SK-N-DZ (cell line): ENCODE data around the gene RRAGB. TPM values are rescaled to one million over a fixed set of nuclear protein-coding genes. Genes with fewer than 3 reads are reported as not detected.
A peak's percentile ranks its signal among the peaks of the same experiment; 100 is the strongest.
"Not testable (repeated sequence)": the region's sequence is repeated elsewhere in the genome, so short reads cannot be mapped to it uniquely, and the experiment has no call there.

Experiments used
- DNase-seq: peaks from one replicate; pipeline ENCODE4 v3.0.0-alpha.2; 2015; ENCODE audit warnings: low spot score
- polyA plus RNA-seq, 2 experiments: library from polyadenylated mRNA; depleted of rRNA; stranded (reverse); fragments of >200 nt; gene quantifications; 2 replicates each; pipeline ENCODE4 v1.2.3, GENCODE V29; 2014

The RRAGB gene, protein sequence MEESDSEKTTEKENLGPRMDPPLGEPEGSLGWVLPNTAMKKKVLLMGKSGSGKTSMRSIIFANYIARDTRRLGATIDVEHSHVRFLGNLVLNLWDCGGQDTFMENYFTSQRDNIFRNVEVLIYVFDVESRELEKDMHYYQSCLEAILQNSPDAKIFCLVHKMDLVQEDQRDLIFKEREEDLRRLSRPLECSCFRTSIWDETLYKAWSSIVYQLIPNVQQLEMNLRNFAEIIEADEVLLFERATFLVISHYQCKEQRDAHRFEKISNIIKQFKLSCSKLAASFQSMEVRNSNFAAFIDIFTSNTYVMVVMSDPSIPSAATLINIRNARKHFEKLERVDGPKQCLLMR
- 10.7 and 11.7 TPM in 2 replicates for polyA plus RNA-seq (2014; cell fraction: cytosol; rRNA removed)
- polyA plus RNA-seq (2014; cell fraction: nucleus; rRNA removed) = 37.8 and 63.9 TPM in 2 replicates

DNA sequence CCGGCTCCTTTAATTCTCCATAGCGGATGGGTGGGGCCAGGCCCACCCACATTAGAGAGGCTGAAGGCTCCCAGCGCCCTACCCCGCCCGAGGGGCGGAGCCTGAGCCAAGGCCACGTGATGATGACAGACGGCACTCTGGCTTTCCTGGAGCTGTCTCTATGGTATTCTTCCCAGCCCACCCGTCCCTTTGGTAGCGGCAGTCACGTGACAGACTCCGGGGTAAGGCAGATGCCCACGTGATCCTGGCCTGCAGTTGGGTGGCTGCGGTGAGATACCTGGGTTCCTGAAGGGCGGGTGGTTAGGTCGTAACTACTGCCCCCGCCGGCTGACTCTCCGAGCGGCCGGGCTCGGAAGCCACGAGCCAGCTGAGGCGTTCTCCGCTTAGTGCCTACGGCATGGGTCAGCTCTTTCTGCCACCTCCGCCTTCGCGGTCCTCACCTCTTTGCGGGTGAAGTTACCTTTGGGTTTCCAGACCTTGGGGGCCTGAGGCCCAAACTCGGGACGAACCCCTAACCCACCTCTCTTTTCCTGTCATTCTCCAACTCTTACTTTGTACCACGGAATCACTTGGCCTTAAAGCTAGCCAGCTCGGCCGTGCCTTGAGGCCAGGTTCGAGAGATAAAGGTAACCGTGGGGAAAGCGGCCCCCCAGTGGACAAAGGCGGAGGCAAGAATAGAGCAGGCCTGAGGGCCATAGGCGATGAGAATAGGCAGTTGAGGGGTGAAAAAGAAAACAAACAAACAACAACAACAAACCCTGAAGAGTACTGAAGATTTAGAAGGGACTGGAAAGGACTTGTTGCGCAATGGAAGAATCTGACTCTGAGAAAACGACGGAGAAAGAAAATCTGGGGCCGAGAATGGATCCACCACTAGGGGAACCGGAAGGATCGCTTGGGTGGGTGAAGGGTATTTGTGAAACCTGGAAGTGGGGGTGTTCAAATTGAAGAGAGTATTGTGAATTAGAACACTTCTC, at the start of gene RRAGB:
Gene RRAGB, plus strand, starts transcription at position 229 of the 977 bp plus-strand sequence. Its CDS starts 579 bp downstream, at position 808.
- peak; percentile 94 for DNase-seq

DNA sequence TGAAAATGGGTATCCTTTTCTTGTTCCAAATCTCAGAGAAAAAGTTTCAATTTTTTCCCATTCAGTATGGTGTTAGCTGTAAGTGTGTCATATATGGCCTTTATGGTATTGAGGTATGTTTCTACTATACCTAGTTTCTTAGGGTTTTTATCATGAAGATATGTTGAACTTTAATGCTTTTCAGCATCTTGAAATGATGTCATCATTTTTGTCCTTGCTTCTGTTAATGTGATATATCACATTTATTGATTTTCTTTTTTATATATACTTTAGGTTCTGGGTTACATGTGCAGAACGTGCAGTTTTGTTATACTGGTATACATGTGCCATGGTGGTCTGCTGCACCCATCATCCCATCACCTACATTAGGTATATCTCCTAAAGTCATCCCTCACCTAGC, 49.5 kb upstream of the RRAGB start:
- DNase-seq = no peak

DNA sequence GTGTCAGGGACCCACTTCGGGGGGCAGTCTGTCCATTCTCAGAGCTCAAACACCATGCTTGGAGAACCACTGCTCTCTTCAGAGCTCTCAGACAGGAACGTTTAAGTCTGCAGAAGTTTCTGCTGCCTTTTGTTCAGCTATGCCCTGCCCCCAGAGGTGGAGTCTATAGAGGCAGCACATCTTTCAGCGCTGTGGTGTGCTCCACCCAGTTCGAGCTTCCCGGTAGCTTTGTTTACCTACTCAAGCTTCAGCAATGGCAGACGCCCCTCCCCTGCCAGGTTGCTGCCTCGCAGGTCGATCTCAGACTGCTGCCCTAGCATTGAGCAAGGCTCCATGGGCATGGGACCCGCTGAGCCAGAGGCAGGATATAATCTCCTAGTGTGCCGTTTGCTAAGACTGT, 29.0 kb upstream of the RRAGB start:
- not testable (repeated sequence) for DNase-seq

DNA sequence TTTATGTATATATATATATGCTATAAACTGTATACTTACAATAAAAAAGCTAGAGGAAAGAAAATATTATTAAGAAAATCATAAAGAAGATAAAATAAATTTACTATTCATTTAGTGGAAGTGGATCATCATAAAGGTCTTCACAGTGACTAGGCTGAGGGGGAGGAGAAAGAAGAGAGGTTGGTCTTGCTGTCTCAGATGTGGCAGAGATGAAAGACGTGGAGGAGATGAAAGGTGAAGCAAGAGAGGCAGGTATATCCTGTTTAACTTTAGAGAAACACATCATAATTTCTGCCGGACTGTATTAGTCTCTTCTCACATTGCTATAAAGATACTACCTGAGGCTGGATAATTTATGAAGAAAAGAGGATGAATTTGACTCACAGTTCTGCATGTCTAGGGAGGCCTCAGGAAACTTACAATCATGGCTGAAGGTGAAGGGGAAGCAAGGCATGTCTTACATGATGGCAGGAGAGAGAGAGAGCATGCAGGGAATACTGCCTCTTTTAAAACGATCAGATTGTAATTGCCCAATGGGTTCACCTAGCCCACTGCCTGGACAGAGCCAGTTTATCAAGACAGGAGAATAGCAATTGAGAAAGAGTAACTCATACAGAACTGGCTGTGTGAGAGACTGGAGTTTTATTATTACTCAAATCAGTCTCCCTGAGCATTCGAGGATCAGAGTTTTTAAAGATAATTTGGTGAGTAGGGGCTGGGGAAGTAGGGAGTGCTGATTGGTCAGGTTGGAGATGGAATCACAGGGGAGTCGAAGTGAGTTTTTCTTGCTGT, 22.1 kb upstream of the RRAGB start:
- DNase-seq = no peak

DNA sequence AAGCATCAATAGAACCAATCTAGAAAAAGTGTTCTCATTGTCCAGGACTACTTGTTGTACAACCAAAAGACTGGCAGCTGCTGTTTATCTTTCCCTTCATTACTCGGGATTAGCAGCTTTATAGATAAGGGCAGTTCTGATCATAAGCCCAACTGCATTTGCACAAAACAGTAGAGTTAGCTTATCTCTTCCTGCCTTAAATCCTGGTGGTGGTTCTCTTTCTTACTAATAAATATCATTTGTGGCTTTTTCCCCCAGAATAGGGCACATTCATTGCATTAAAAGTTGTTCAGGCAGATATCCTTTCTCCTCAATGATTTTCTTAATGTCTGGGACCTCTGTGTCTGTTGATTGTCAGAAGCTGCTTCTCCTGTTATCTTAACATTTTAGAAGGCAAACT, 20.2 kb upstream of the RRAGB start:
- no peak for DNase-seq

DNA sequence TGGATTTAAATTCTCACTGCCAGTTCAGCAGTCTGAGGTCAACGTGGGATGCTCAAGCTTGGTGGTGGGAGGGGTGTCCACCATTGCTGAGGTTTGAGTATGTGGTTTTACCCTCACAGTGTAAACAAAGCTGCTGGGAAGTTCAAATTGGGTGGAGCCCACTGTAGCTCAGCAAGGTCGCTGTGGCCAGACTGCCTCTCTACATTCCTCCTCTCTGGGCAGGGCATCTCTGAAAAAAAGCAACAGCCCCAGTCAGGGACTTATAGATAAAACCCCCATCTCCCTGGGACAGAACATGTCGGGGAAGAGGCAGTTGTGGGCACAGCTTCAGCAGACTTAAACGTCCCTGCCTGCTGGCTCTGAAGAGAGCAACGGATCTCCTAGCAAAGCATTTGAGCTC, 14.9 kb upstream of the RRAGB start:
- DNase-seq = no peak

DNA sequence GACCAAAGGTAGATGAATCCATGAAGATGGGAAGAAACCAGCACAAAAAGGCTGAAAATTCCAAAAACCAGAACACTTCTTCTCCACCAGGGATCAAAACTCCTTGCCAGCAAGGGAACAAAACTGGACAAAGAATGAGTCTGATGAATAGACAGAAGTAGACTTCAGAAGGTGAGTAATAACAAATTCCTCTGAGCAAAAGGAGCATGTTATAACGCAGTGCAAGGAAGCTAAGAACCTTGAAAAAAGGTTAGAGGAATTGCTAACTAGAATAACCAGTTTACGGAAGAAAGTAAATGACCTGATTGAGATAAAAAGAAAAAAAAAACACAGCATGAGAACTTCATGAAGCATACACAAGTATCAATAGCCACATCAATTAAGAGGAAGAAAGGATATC, 14.1 kb upstream of the RRAGB start:
- DNase-seq = not testable (repeated sequence)

DNA sequence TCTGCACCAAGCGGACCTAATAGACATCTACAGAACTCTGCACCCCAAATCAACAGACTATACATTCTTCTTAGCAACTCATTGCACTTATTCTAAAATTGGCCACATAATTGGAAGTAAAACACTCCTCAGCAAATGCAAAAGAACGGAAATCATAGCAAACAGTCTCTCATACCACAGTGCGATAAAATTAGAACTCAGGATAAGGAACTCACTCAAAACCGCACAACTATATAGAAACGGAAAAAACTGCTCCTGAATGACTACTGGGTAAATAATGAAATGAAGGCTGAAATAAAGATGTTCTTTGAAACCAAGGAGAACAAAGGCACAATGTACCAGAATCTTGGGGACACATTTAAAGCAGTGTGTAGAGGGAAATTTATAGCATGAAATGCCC, 12.5 kb upstream of the RRAGB start:
- not testable (repeated sequence) for DNase-seq

DNA sequence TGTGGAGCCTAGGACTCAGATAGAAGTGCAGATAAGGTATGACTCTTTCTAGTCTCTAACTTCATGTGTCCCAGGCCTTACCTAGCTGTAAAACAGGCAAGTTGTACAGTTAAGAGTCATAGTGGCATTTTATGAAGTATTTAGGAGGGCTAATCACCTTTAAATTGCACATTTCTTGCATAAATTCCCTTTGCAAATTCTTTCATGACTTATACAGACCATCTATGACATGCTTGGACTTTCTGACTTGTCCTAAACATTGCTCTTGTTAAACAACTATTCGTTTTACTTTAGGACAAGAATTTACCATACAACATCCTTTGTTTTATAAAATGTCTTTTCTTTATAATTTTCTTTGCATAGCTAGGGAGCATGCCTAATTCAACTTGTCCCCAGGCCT, 7.8 kb upstream of the RRAGB start:
- DNase-seq = no peak

DNA sequence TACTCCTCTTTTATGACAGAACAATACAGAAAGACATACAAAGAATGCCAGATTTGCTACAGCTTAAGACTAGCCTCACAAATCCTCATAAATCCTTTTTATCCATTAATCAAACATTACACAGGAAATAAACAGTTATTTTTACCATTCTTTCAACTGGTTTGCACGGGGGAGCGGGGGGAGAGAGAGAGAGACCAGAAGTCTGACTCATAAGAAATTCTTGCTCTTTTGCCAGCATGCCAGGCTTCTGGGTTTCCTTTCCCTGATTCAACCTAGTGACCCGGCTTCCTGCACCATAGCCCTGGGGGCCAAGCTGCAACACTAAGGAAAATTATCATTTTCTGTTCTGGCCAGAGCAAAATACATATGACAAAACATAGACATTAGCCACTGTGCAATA, 6.8 kb upstream of the RRAGB start:
- no peak for DNase-seq

DNA sequence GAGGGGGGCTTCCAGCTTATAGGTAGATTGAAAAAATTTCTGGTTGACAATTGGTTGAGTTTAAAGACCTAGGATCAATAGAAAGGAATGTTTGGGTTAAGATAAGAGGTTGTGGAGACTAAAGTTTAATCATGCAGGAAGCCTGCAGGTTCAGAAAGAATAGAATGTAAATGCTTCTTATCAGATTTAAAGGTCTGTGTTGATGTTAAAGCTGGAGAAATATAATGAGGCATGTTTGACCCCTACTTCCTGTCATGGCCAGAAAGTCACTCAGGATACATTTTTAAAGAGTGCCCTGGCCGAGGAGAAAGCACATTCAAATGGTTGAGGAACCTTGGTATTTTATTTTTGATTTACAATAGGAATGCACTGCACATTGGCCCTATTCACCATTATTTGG, 3.9 kb upstream of the RRAGB start:
- no peak for DNase-seq

DNA sequence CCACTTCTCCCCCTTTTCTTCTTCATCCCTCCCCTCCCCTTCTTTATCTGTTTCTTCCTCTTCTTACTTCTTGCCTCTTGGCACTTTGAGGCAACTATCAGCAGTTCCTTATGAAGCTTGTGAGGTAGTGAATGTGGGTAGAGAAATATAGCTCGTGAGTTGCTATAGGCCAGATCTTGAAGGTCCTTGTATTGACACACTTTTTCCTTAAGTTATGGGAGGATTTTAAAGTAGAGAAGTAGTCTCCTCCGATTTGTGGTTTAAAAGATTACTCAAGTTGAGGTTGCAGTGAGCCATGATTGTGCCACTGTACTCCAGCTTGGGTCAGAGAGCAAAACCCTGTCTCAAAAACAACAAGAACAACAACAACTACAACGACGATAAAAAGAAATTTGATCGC, 3.4 kb upstream of the RRAGB start:
- DNase-seq = no peak

DNA sequence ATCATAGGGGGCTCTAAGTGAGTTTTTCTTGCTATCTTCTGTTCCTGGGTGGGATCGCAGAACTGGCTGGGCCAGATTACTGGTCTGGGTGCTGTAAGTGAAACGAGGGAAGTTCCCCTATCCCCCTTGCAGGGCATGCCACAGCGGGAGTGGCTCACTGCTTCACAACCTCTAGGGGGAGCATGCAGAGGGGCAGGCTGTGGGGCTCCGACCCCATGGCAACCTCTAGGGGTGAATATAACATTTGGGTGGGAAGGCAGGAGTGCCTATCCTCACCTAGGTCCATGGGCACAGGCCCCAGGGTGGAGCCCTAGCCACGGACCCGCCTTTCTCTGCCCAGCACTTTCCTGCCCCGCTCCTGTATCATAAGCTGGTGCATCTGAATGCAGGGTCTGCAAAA, 1.7 kb upstream of the RRAGB start:
- no peak for DNase-seq

DNA sequence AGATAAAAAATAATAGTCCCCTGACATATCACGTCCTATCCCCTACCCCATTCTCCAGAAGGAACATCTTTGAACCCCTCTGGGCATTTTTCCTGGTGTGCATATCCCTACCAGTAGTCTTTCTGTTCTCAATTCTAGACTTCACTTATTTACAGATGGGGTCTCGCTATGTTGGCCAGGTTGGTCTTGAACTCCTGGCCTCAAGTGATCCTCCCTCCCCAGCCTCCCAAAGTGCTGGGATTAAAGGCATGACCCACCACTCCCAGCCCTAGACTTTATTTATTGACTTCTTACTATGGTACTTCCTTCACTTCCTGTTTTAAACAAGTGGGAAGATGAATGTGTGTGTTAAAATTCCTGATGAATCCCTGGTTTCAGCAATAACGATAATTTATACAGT, 612 bp upstream of the RRAGB start:
- no peak for DNase-seq

DNA sequence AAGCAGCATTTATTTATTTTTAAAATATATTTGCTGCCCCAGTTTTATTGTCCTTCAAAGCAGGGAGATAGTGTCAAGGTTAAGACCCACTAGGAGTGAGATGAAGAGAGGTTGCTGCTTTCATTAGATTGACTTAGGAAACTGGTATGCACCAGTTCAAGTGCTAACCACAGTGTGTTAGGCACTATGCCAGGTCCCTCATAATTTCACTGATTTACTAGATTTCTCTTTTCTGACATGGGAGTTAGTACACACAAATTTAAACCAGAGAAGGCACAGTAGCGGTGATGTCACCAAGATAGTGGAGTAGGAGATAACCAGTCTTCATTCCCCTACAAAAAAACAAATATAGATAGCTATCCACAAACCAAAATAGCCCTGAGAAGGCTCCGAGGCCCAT, 14.3 kb downstream of the RRAGB start:
- no peak for DNase-seq

DNA sequence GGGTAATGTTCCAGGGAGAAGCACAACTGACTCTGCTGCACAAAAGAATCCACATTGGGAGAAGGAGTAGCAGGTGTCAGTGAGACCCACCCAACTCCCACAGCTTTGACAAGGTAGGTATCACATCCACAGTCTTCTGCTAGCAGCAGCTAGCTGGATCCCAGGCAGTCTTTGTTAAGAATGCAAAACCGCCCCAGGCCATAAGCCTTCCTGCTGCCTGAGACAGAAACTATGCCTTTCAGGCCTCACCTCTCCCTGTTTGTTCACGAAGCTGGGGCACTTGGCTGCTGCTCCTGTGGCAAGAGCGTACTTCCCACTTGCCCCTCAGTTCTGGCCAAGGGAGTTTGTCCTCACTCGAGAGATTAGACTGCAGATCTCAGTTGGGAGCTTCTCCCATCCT, 21.4 kb downstream of the RRAGB start:
- DNase-seq = no peak

DNA sequence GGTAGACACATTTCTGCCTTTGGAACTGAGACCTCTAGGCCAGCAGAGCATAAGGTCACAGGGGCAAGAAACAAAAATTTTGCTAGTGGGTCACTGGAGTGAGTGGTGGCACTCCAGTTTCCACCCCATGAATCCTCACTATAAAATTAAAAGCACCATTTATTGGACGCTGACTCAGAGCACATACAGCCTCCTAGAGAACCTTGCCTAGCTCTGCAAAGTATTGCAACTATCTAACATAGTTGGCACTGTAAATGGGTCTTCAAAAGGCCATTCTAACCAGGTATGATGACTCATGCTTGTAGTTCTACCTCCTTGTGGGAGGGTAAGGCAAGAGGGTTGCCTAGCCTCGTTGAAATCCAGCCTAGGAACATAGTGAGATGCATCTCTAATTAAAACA, 25.1 kb downstream of the RRAGB start:
- DNase-seq = no peak

DNA sequence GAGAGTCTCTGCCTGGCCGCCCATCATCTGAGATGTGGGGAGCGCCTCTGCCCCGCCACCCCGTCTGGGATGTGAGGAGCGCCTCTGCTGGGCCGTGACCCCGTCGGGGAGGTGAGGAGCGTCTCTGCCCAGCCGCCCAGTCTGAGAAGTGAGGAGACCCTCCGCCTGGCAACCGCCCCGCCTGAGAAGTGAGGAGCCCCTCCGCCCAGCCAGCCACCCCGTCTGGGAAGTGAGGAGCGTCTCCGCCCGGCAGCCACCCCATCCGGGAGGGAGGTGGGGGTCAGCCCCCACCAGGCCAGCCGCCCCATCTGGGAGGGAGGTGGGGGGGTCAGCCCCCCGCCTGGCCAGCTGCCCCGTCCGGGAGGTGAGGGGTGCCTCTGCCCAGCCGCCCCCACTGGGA, 30.9 kb downstream of the RRAGB start:
- not testable (repeated sequence) for DNase-seq

DNA sequence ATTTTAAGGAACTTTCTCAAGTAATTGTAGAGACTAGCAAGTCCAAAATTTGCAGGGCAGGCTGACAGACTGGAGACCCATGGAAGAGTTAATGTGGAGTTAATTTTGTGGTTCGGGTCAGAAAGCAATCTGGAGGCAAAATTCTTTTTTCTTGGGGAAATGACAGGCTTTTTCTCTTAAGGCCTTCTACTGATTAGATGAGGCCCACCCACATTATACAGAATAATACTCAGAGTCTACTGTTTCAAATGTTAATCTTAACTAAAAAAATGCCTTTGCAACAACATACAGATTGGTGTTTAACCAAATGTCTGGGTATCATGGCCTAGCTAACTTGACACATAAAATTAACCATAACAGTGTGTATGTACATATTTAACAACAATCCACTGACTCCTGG, 32.7 kb downstream of the RRAGB start:
- no peak for DNase-seq

DNA sequence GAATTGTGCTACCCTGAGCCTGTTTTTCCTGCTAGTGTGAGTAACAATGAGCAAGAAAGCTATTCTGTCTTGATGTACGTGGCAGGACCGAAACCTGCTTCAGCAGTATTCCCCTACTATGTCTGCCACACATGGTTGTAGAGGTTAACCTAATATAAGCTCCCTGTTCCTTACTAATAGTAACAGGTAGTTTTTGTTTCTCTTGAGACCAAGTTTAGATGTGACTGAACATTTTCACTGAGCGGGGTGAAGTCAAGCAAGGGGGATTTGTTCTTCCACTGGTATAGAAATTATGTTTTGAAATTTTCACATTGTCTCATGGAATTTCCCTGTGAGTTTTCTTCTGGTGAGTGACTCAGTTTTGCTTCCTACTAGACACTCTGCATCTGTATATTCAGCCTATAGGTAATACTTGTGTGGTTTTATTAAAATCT, 37.3 kb downstream of the RRAGB start:
- DNase-seq = no peak

DNA sequence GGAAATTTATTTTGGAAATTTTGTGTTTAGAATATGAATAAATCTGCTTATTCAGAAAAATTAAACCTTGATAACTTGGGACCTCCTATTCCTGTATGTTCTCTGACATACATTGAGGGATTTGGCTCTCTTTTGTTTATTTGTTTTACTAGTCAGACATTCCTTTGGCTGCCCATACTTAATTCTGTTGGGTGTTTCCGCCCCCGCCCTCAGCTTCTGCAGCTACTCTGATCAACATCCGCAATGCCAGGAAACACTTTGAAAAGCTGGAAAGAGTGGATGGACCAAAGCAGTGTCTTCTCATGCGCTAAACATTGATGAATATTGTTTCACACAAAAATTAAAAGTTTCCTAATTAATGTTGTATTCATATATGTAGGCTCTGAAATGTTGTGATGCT, 40.5 kb downstream of the RRAGB start:
- no peak for DNase-seq

DNA sequence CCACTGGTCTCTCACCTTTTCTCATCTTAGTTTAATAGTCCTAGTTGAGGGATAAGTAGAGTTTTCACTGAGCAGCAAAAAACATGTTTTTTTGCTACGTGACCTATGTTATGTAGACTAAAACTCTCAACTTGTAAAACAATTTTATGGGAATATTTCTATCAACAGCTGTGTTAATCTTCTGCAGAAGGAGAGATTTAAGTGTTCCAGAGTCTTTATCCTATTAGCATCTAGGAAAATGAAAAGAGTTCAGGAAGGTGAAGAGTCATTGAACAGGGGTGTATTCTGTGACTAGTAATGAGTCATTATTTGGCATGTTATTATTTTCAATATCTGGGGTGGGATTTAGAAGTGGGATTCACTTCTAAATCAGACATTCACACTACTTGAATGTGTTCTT, 41.9 kb downstream of the RRAGB start:
- no peak for DNase-seq
